Glutamatergic neuron (in vitro differentiated cells): ENCODE measurements around the gene AMBRA1. TPM values are rescaled to one million over a fixed set of nuclear protein-coding genes. Genes with fewer than 3 reads are reported as not detected.

Experiments used
- DNase-seq: peaks from one replicate; pipeline ENCODE4 v3.0.0; 2022
- H3K27ac Mint-ChIP-seq: one replicate; pipeline ENCODE4 v1.8.0; 2020; ENCODE audit warnings: mild to moderate bottlenecking, mixed read lengths, inconsistent platforms; ENCODE audit not compliant: unreplicated experiment
- H3K27me3 Mint-ChIP-seq: one replicate; pipeline ENCODE4 v1.8.0; 2020; ENCODE audit warnings: mild to moderate bottlenecking, moderate library complexity, mixed read lengths, inconsistent platforms; ENCODE audit not compliant: unreplicated experiment
- H3K36me3 Mint-ChIP-seq: one replicate; pipeline ENCODE4 v1.8.0; 2020; ENCODE audit warnings: mild to moderate bottlenecking, mixed read lengths, inconsistent platforms; ENCODE audit not compliant: unreplicated experiment
- H3K4me1 Mint-ChIP-seq: one replicate; pipeline ENCODE4 v1.8.0; 2020; ENCODE audit warnings: mild to moderate bottlenecking, low read depth, mixed read lengths, inconsistent platforms; ENCODE audit not compliant: unreplicated experiment
- H3K4me3 Mint-ChIP-seq: one replicate; pipeline ENCODE4 v1.8.0; 2020; ENCODE audit warnings: mild to moderate bottlenecking, mixed read lengths, inconsistent platforms; ENCODE audit not compliant: unreplicated experiment
- H3K9me3 Mint-ChIP-seq: one replicate; pipeline ENCODE4 v1.8.0; 2020; ENCODE audit warnings: mild to moderate bottlenecking, moderate library complexity, mixed read lengths, inconsistent platforms; ENCODE audit not compliant: unreplicated experiment
- CTCF ChIP-seq: fragments of 200-600 bp; sonication (generic); IDR thresholded peaks from one replicate; pipeline ENCODE4 v1.5.0; 2021; ENCODE audit not compliant: partially characterized antibody, unreplicated experiment
- total RNA-seq: library from RNA; stranded (reverse); fragmentation: NEBNext Ultra II Directional; extraction: Animal tissue kit (Norgen Biotek cat#: 25700); gene quantifications from one replicate; pipeline ENCODE4 v1.2.1, GENCODE V29; 2021; ENCODE audit not compliant: unreplicated experiment

AMBRA1 gene
- total RNA-seq, 1 donor from 2014 or later = 49.0 TPM

GRCh38 chr11:46445920-46446771, 147.7 kb downstream of the AMBRA1 start:
- Mint-ChIP-seq H3K9me3 (peaks cover 2% of the 10 kb centered on the region), H3K27me3 (no peaks in the 10 kb centered on the region), H3K4me1 (peaks cover 46% of the 10 kb centered on the region), H3K4me3 (peak overlapping the region; percentile 41), H3K27ac (peak overlapping the region; percentile 82), H3K36me3 (no peaks in the 10 kb centered on the region)
- no peak for DNase-seq
- no peak for TF ChIP-seq CTCF

- no peaks in the 10 kb centered on the region for H3K27me3 Mint-ChIP-seq
- H3K27ac Mint-ChIP-seq = peak overlapping the region; percentile 82
These were observed 148.5 kb downstream of the AMBRA1 start for GRCh38 chr11:46445192-46445919.

GRCh38 chr11:46444305-46444704, 149.5 kb downstream of the AMBRA1 start:
- no peak for TF ChIP-seq CTCF
- H3K4me1 Mint-ChIP-seq = peaks cover 55% of the 10 kb centered on the region

More at GRCh38 chr11:46445192-46445919, 148.5 kb downstream of the AMBRA1 start:
- no peak for DNase-seq
- no peak for TF ChIP-seq CTCF
- Mint-ChIP-seq H3K4me3 (peak overlapping the region; percentile 41), H3K36me3 (no peaks in the 10 kb centered on the region), H3K4me1 (peaks cover 50% of the 10 kb centered on the region), H3K9me3 (peaks cover 3% of the 10 kb centered on the region)

GRCh38 chr11:46438211-46438610, 155.6 kb downstream of the AMBRA1 start:
- no peak for TF ChIP-seq CTCF
- Mint-ChIP-seq H3K36me3 (no peaks in the 10 kb centered on the region), H3K4me3 (no peak overlapping the region), H3K9me3 (peaks cover 9% of the 10 kb centered on the region), H3K4me1 (peaks cover 57% of the 10 kb centered on the region), H3K27ac (peak overlapping the region; percentile 91), H3K27me3 (peaks cover 10% of the 10 kb centered on the region)
- DNase-seq = peak; percentile 65

More at GRCh38 chr11:46444305-46444704, 149.5 kb downstream of the AMBRA1 start:
- no peaks in the 10 kb centered on the region for H3K27me3 Mint-ChIP-seq
- no peak overlapping the region for H3K4me3 Mint-ChIP-seq
- peak overlapping the region; percentile 36 for H3K27ac Mint-ChIP-seq
- peaks cover 3% of the 10 kb centered on the region for H3K9me3 Mint-ChIP-seq
- DNase-seq = no peak
- no peaks in the 10 kb centered on the region for H3K36me3 Mint-ChIP-seq
